SK-N-DZ (cell line): Measurements from ENCODE around the gene FHIP2A. TPM values are rescaled to one million over a fixed set of nuclear protein-coding genes. Genes with fewer than 3 reads are reported as not detected.
"Not testable (repeated sequence)": the region's sequence is repeated elsewhere in the genome, so short reads cannot be mapped to it uniquely, and the experiment has no call there.

ENCODE experiments used
- DNase-seq: peaks from one replicate; pipeline ENCODE4 v3.0.0-alpha.2; 2015; ENCODE audit warnings: low spot score
- polyA plus RNA-seq, 2 experiments: library from polyadenylated mRNA; depleted of rRNA; stranded (reverse); fragments of >200 nt; gene quantifications; 2 replicates each; pipeline ENCODE4 v1.2.3, GENCODE V29; 2014

The FHIP2A gene
- 6.1 and 7.3 TPM in 2 replicates for polyA plus RNA-seq (2014; cell fraction: cytosol; rRNA removed)
- polyA plus RNA-seq (2014; cell fraction: nucleus; rRNA removed), result 19.5 and 20.6 TPM in 2 replicates

GRCh38 chr10:114821293-114821914 is at the start of gene FHIP2A:
TSS of gene FHIP2A (plus strand) at chr10:114821780. CDS start at chr10:114822079, 299 bp downstream.
- peak; percentile 69 for DNase-seq

- DNase-seq, result no peak
Measured at GRCh38 chr10:114772496-114773196, 48.9 kb upstream of the FHIP2A start.

- DNase-seq, result peak; percentile 23
Measured at GRCh38 chr10:114773197-114773532, 48.4 kb upstream of the FHIP2A start.

- not testable (repeated sequence) for DNase-seq
Measured at GRCh38 chr10:114775082-114775481, 46.5 kb upstream of the FHIP2A start.

GRCh38 chr10:114777415-114777814 is 44.2 kb upstream of the FHIP2A start:
- no peak for DNase-seq

GRCh38 chr10:114779803-114780576 is 41.6 kb upstream of the FHIP2A start:
- no peak for DNase-seq

- DNase-seq, result no peak
Measured at GRCh38 chr10:114780577-114781184, 40.9 kb upstream of the FHIP2A start.

- DNase-seq, result no peak
Measured at GRCh38 chr10:114782666-114783065, 38.9 kb upstream of the FHIP2A start.

GRCh38 chr10:114783686-114784085 is 37.9 kb upstream of the FHIP2A start:
- DNase-seq, result no peak

- peak; percentile 48 for DNase-seq
Measured at GRCh38 chr10:114786492-114786891, 35.1 kb upstream of the FHIP2A start.

GRCh38 chr10:114787131-114787530 is 34.4 kb upstream of the FHIP2A start:
- not testable (repeated sequence) for DNase-seq

GRCh38 chr10:114791768-114792167 is 29.8 kb upstream of the FHIP2A start:
- DNase-seq, result no peak

- DNase-seq, result no peak
Measured at GRCh38 chr10:114795039-114795438, 26.5 kb upstream of the FHIP2A start.

- DNase-seq, result no peak
Measured at GRCh38 chr10:114800361-114800760, 21.2 kb upstream of the FHIP2A start.

- DNase-seq, result no peak
Measured at GRCh38 chr10:114801411-114801813, 20.2 kb upstream of the FHIP2A start.

- no peak for DNase-seq
Measured at GRCh38 chr10:114802177-114802576, 19.4 kb upstream of the FHIP2A start.

GRCh38 chr10:114806562-114807391 is 14.8 kb upstream of the FHIP2A start:
- DNase-seq, result no peak

GRCh38 chr10:114808982-114809381 is 12.6 kb upstream of the FHIP2A start:
- DNase-seq, result no peak

GRCh38 chr10:114810926-114811325 is 10.7 kb upstream of the FHIP2A start:
- no peak for DNase-seq

- no peak for DNase-seq
Measured at GRCh38 chr10:114811862-114812261, 9.7 kb upstream of the FHIP2A start.

- no peak for DNase-seq
Measured at GRCh38 chr10:114815791-114816190, 5.8 kb upstream of the FHIP2A start.
